ENCODE results near the gene RHBDD3.

The RHBDD3 gene

DNA sequence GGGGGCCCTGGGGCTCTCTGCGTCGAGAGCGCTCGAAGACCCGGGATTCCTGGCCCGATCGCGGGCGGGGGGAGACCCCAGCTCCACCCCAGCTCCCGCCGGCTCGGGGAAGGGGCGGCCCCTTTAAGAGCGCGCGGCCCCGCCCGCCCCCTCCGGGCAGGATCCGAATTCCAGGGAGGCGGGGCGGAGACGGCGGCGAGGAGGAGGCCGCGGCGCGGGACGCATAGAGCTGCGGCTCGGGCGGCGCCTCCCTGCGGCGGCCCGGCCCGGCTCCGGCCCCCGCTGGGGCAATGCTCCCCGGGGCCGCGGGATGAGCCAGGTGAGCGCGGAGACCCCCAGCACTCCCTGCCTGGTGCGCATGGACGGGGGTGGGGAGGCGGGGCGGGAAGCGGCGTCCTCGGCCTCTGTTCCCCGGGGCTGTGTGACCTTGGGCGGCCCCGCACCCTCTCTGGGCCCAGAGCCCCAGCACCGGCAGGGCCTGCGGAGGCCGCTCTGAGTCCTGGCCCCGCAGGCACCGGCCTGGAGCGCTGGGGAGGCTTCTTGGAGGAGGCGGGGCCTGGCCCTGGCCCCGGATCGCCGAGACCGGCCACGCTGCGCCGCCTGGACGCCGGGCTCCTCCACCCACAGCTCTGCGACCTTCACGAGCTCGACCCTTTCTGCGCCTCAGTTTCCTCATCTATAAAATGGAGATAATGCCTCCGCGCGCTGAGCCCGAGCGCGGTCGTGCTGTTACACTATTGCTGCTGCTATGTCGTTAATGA is 39.2 kb upstream of the RHBDD3 start:
- peak; percentile 91 for DNase-seq (ENCODE audit: extremely low spot score)
- TF ChIP-seq ZNF384 (IDR thresholded peaks at IDR 0.05) (no peak), SP1 (IDR thresholded peaks at IDR 0.05) (no peak), FOXK2 (IDR thresholded peaks at IDR 0.05) (no peak), CTBP1 (IDR thresholded peaks at IDR 0.05; ENCODE audit: borderline replicate concordance) (no peak), FOXM1 (IDR thresholded peaks at IDR 0.05; ENCODE audit: borderline replicate concordance) (peak; percentile 83), ARNT (IDR thresholded peaks at IDR 0.05) (0 out of 2 replicates have a peak, but pooled peaks have one; percentile 28)
- CTCF ChIA-PET = interaction anchor here (0.8 kb wide), 1 partner anchor 52 kb away, joined by 3 read pairs; no protein-coding TSS in a partner anchor
- POLR2A ChIA-PET = interaction anchor here (0.7 to 1.7 kb wide), 3 partner anchors 10 to 37 kb away, joined by 3 to 5 read pairs (median 3); no protein-coding TSS in a partner anchor

DNA sequence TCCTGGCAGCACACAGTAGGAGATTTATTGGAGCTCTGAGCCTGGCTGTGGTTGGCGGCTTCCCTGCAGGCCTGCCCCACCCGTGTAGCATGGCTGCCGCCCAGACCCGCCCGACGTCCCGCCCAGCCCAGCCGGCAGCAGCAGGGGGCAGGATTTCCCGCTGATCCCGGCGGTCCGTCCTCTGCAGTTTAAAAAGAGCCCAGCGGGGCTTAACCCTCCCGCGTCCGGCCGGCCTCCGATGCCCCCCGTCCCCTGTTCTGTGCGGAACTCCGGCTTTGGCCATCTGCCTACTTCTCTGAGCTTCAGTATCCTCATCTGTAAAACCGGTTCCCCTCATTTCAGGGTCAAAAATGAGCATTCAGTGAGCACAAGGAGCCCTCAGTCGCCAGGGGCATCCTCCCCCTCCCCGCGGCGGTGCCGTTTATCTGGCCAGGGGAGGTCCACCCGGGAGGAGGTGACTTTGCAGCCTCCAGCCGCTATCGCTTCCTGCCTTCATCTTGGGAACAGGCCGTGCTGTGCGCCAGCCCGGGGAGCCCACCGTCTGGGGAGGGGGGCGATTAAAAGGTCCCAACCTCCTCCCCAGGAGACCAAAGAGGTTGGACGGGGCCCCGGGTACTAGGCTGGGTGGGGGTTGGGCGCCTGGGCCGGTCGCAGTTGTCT is 38.5 kb upstream of the RHBDD3 start, which contains the start of gene GAS2L1:
TSS of gene GAS2L1 (plus strand) at position 476 of the 660 bp plus-strand sequence. CDS start 1,456 bp downstream, outside the sequence.
- POLR2A ChIA-PET = interaction anchor here (0.6 to 1.7 kb wide), 3 partner anchors 9 to 18 kb away, joined by 3 to 5 read pairs (median 3); no protein-coding TSS in a partner anchor
- peak; percentile 90 for DNase-seq (ENCODE audit: extremely low spot score)
- CTCF ChIA-PET = interaction anchor here (0.8 kb wide), 1 partner anchor 53 kb away, joined by 3 read pairs; no protein-coding TSS in a partner anchor
- TF ChIP-seq BHLHE40 (IDR thresholded peaks at IDR 0.05; ENCODE audit: borderline replicate concordance) (no peak), FOXM1 (IDR thresholded peaks at IDR 0.05; ENCODE audit: borderline replicate concordance) (peak; percentile 13; the same call in 1 of the 2 replicates)

DNA sequence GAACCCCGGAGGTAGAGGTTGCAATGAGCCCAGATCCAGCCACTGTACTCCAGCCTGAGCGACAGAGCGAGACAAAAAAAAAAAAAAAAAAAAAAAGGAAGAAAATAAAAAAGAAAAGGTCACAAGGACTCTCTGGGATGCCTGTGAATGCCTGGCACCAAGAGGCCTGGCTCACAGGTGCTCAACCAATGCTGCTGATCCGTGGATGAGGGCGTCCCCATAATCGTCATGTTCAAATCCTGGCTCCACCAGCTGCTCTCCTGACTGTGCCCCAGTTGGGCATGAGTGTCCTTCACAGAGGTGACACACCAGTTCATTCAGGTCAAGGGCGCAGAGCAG is 38.0 kb upstream of the RHBDD3 start:
- TF ChIP-seq ARNT (IDR thresholded peaks at IDR 0.05) (no peak), FOXK2 (IDR thresholded peaks at IDR 0.05) (no peak), TARDBP (IDR thresholded peaks at IDR 0.05) (no peak), BHLHE40 (IDR thresholded peaks at IDR 0.05; ENCODE audit: borderline replicate concordance) (no peak), L3MBTL2 (conservative IDR thresholded peaks at IDR 0.05) (no peak), FOXA1 (IDR thresholded peaks at IDR 0.05) (no peak), CTBP1 (IDR thresholded peaks at IDR 0.05; ENCODE audit: borderline replicate concordance) (no peak), FOXM1 (IDR thresholded peaks at IDR 0.05; ENCODE audit: borderline replicate concordance) (no peak), LEF1 (IDR thresholded peaks at IDR 0.05; ENCODE audit: borderline replicate concordance) (no peak), SP1 (IDR thresholded peaks at IDR 0.05) (no peak), ZNF384 (IDR thresholded peaks at IDR 0.05) (no peak; the same call in 1 of the 2 replicates), NFRKB (IDR thresholded peaks at IDR 0.05) (no peak), SUZ12 (IDR thresholded peaks at IDR 0.05) (no peak), HDGF (IDR thresholded peaks at IDR 0.05; ENCODE audit: borderline replicate concordance) (no peak), ELF4 (IDR thresholded peaks at IDR 0.05) (no peak)
- TF ChIP-seq, protein P1, sequence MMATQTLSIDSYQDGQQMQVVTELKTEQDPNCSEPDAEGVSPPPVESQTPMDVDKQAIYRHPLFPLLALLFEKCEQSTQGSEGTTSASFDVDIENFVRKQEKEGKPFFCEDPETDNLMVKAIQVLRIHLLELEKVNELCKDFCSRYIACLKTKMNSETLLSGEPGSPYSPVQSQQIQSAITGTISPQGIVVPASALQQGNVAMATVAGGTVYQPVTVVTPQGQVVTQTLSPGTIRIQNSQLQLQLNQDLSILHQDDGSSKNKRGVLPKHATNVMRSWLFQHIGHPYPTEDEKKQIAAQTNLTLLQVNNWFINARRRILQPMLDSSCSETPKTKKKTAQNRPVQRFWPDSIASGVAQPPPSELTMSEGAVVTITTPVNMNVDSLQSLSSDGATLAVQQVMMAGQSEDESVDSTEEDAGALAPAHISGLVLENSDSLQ (IDR thresholded peaks at IDR 0.05) = no peak
- ChIA-PET CTCF (no interaction called here), POLR2A (interaction anchor here (0.6 to 1.7 kb wide), 3 partner anchors 8 to 17 kb away, joined by 3 to 5 read pairs (median 3); no protein-coding TSS in a partner anchor)
- no peak for DNase-seq (ENCODE audit: extremely low spot score)

DNA sequence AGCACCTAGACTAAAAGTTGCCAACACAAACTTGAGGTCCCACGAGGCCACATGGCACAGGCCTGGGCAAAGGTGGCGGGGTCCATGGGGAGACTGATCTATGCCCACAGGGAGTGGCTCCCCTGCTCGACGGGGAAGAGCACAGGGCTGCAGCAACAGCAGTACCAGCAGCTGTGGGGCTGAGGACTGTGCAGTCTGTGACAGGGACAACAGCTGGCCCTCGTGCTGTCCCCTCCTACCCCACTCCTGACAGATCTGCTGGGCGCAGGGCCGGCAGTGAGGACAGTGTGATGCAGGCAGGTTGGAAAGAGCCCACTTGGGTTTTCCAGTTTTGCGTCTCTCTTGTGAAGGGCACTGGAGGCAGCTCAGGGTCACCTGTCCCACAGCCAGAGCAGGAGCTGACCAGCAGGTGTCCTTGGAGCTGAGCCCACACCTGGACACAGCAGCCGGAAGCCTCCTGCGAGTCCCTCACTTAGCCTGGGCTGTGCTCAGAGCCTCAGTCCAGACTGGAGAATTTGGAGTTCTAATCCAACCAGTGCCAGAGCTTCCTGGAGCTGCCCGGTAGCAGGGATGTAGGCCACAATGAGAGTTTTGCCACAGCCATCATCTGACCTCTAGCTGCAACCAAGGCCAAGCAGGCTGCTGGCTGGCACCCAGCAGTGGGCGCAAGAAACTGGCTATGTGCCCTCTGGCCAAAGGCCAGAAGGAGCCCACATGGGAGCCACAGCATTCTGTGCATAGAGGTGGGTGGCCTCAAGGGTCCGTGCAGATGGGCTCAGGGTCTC is 35.1 kb upstream of the RHBDD3 start:
- no peak for DNase-seq (ENCODE audit: extremely low spot score)
- TF ChIP-seq SUZ12 (IDR thresholded peaks at IDR 0.05) (no peak), FOXM1 (IDR thresholded peaks at IDR 0.05; ENCODE audit: borderline replicate concordance) (no peak), ELF4 (IDR thresholded peaks at IDR 0.05) (no peak), CTBP1 (IDR thresholded peaks at IDR 0.05; ENCODE audit: borderline replicate concordance) (no peak), L3MBTL2 (conservative IDR thresholded peaks at IDR 0.05) (no peak), ZNF384 (IDR thresholded peaks at IDR 0.05) (no peak)
- TF ChIP-seq, protein P1 (IDR thresholded peaks at IDR 0.05) = no peak
- POLR2A ChIA-PET = interaction anchor here (0.8 to 1.5 kb wide), 2 partner anchors 9 to 85 kb away, joined by 3 to 5 read pairs; partner anchors contain the start of gene AP1B1
- CTCF ChIA-PET = interaction anchor here (1.0 to 1.4 kb wide), 2 partner anchors 10 kb away, joined by 3 to 8 read pairs; no protein-coding TSS in a partner anchor

DNA sequence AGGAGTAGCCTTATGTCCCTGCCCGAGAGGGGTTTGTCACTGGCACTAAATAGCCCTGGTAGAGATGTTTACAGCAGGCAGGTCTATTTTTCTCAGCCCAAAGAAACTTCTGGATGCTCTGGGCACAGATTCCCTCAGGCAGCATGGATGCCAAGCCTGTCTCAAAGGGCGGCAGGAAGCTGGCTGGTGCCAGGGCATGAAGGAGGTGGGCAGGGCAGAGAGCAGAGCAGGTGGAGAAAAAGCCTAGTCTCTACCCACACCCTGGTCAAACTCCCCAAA is 34.6 kb upstream of the RHBDD3 start:
- no peak for DNase-seq (ENCODE audit: extremely low spot score)
- ChIA-PET CTCF (interaction anchor here (1.0 kb wide), 1 partner anchor 10 kb away, joined by 3 read pairs; no protein-coding TSS in a partner anchor), POLR2A (no interaction called here)
- TF ChIP-seq, protein P1 (IDR thresholded peaks at IDR 0.05) = no peak
- TF ChIP-seq FOXK2 (IDR thresholded peaks at IDR 0.05) = no peak
- TF ChIP-seq ELF4 (IDR thresholded peaks at IDR 0.05) = no peak
